GM18519 (cell line): ENCODE measurements around the gene RPGR.

ENCODE experiments used
- ATAC-seq: cut with Tn5 transposase; IDR thresholded peaks from one replicate; pipeline ENCODE4 v1.9.1; 2021; ENCODE audit warnings: mild to moderate bottlenecking, moderate library complexity; ENCODE audit not compliant: unreplicated experiment, low FRiP score

RPGR gene

GRCh38 chrX:38332505-38332904 lies 5.2 kb upstream of the RPGR start:
- peak; percentile 87 for ATAC-seq

DNA sequence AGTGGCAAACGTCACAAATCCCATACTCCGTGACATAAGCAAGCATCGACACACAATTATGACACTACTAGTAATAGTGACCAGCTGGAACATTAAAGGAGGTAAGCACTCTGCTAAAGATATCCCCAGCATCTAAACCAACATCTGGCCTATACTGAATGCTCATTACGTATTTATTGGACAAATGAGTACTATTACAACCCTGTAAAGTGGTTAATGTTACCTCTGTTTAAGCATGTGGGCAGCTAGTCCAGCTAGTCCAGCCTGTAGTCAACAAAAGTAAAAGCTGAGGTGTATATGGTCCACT lies 419 bp upstream of the RPGR start:
- ATAC-seq = no peak

- ATAC-seq = no peak
Observed at GRCh38 chrX:38326086-38326485, 1.2 kb downstream of the RPGR start.

DNA sequence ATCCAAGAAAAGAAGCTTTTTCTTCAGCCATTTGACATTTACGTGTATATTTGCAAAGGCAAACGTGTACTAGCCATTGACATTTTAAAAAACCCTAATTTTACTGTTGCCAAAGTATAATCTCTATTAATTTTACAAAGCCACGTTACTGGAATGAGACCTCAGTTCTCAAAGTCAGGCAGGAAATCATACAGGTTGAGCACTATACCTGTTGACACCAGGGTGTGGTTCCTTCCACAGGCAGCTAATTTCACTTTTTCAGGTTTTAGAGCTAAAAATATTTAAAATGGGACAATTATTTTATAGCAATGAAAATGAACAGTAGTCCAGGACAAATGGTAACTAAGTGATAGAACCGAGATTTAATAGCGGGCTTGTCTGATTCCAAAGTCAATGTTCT lies 6.5 kb downstream of the RPGR start:
- no peak for ATAC-seq

DNA sequence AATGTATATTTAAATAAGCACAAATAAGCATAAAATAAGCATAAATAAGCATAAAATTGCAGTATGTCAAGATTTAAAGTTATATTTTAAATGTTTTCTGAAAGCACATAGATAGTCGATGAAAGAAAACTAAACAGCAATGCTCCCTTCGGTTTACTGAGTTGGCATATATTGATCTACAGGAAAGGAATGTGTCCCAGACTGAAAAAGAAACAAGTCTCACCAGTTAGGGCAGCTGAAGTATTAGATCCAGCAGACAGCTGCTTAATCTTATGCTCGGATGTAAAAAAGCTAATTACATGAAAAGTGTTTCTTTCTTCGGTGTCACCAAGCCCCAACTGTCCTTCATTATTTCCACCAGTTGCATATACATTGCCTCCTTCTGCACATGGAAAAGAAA lies 8.7 kb downstream of the RPGR start:
- no peak for ATAC-seq

- no peak for ATAC-seq
Observed at GRCh38 chrX:38318196-38318595, 9.1 kb downstream of the RPGR start.

DNA sequence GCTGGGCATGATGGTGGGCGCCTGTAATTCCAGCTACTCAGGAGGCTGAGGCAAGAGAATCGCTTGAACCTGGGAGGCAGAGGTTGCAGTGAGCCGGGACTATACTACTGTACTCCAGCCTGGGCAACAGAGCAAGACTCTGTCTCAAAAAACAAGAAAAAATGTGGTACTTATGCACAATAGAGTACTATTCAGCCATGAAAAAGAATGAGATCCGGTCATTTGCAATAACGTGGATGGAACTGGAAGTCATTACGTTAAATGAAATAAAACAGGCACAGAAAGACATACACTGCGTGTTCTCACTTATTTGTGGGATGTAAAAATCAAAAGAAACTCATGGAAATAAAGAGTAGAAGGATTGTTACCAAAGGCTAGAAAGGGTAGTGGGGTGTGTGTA lies 12.1 kb downstream of the RPGR start:
- no peak for ATAC-seq

DNA sequence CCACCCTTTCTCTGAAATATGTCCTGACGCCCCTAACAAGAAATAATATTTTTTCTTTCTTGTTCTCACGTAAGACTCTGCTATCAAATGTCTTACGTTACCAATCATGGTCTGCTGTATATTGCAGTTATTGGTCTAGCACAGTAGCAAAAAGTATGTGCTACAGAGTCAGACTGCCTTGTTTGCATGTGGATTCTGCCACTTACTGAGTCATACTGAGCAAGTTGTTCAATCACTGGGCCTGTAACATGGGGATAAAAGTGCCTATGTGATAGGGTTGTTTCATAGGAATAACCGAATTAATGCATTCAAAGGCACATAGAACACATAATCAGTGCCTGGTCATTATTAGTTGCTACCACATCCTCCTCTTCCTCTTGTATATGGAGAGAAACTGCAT lies 14.1 kb downstream of the RPGR start:
- no peak for ATAC-seq

DNA sequence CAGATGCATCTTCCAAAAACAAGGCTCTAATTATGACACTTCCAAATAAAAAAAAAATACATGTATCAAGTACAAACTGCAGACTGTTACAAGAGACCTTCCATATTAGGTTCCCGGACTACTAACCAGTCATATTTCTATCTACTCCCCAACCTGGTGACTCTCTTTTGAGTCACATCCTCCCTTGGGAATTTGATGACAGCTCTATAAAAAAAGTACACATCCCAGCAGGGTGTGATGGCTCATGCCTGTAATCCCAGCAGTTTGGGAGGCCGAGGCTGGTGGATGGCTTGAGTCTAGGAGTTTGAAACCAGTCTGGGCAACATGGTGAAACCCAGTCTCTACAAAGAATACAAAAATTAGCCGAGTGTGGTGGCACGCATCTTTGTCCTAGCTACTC lies 14.9 kb downstream of the RPGR start:
- no peak for ATAC-seq

DNA sequence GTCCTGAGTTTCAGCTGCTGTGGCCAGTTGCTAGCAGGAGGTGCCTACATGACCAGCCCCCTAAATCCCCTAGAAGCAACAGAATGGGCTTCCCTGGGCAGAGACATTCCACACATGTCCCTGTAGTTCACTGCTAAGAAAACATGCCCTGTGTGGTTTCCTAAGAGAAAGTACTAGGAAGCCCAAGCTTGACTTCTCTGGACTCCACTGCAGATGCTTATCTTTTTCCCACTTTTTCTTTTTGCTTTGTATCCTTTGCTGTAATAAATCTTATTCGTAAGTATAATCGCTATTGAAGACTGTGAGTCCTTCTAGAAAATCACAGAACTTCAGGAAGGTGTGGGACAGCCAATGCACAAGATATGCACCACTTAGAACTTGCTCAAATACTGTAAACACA lies 15.6 kb downstream of the RPGR start:
- ATAC-seq = no peak

DNA sequence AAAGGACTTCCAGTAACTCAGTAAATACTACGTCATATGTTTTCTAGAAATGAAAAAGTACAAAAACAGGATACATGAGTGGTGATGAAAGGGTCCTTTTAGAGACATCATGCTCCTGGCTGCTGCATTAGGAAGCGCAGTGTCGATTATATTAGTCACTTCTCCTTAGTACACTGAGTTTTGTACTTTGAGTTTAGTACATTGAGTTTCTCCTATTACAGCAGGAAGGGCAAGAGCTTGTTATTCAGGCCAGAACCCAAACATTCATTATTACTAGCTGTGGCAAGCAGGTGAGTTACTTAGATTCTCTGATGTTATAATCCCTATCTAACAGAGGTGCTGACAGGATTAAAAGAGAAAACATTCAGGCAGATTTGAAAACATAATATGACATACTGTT lies 21.3 kb downstream of the RPGR start:
- ATAC-seq = no peak

DNA sequence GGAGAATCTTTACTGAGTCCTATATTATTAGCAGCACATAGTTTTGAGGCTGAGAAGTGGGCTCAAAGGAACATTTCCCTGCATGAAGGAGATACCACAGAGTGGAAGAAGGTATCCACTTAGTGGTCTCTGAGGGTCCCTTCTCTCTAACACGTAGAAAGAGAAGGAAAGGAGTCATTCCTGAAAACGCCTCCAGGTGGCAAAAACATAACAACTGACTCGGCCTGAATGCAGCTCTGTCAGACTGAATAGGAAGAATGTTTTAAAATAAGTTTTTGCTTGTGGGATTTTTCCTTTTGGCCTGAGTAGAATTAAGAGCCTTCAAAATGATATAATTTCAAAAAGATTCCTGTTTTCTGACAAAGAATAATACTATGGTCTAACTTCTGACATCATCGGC lies 23.3 kb downstream of the RPGR start:
- ATAC-seq = no peak

GRCh38 chrX:38293741-38294140 lies 33.6 kb downstream of the RPGR start:
- no peak for ATAC-seq

DNA sequence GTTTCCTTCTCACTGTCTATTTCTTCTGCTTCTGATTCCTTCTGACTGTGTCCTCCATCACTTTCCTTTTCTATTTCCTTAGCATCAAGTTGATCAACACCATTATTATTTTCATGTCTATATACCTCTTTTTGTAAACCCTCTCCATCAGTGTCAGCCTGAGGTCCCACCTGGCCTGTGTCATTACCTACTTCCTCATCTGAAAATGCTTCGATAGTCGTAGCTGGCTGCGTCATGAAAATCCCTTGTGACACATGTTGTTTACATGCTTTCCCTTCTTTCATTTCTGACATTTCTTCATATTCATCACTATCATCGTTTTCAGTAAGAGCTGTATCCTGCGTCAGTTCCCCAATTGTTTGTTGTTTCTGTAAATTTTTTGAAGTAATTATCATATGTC lies 39.6 kb downstream of the RPGR start:
- ATAC-seq = no peak

DNA sequence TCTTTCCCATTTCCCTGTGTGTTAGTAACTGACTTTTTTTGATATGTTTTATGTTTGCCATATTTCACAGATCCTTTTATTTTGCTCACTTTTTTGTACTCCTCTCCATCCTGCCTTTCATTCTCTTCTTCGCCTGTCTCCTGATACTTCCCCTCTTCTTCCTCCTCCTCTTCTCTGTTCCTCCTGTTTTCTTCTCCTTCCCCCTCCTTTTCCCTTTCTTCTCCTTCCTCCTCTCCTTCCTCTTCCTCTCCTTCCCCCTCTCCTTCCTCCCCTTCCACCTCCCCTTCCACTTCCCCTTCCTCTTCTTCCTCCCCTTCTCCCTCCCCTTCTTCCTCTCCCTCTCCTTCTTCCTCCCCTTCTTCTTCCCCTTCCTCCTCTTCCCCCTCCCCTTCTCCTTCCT lies 41.7 kb downstream of the RPGR start:
- no peak for ATAC-seq

DNA sequence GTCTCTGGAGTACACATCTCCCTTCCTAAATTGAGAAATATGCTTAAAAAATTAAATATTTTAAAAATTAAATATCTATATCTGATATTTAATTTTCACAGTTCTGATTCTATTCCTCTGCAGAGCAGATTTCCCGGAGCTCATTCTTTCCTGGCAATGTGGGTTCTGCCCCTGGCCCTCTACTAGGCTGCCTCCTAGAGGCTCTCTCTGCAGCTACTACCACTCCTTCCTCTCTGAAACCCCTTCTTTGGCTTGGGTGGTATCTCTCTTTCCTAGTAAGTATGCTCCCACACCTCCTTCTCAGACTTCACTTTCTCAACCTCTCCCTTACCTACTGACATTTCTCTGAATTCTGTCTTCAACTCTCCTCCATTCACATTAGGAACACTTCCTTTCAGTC lies 45.3 kb downstream of the RPGR start:
- no peak for ATAC-seq

- no peak for ATAC-seq
Observed at GRCh38 chrX:38279188-38279587, 48.1 kb downstream of the RPGR start.

DNA sequence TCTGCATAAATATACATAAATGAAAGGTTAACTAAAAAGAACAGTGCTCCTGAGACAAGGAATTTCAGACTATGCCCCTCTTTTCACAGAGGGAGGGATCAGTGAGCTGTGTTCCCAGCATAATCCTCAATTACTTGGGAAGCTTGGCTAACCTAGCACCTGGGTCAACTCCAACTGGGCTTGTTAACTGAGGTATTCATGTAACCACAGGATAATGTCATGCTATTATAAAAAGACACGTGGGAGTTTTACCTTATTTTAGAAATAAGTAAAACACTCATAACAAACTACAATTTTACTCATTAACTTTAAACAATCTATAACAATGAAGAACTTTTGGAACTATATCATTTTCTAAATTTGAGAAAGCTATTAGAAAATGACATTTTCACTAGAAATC lies 48.6 kb downstream of the RPGR start:
- ATAC-seq = no peak

GRCh38 chrX:38277802-38278201 lies 49.5 kb downstream of the RPGR start:
- no peak for ATAC-seq

DNA sequence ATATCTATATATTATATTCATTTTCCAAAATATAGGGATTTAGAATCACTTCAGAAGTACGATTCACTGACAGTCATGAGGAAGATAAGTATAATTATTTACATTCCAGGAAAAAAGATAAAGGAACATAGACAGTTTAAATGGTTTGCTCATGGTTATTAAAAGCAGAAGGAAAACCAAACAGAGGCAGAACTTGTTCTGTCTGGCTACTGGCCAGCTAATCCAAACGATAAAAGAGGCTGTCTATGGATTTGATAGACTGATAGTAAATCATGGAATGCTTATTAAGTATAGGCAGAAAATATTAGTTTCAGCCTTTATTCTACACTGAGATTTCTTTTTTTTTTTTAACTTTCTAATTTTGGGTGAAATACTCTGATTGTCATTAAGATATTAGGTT lies 50.2 kb downstream of the RPGR start:
- ATAC-seq = no peak

GRCh38 chrX:38276089-38276488 lies 51.2 kb downstream of the RPGR start:
- no peak for ATAC-seq

DNA sequence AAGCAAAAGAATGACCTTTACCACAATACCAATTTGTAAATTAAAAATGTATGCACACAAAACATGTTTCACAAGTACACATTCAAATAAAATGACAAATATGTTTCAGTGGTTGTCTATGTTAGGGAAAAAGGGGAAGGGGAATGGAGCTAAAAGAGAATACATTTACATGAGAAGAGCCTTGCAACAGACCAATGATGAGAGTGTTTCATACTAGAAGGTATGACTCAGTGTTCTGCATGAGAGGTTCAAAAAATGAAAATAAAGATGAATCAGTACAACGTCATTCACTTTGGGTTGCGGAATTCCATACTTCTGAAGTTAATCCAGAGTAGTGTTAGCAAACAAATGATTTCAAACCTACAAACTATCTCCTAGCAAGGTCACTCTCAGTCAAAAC lies 51.7 kb downstream of the RPGR start:
- ATAC-seq = peak; percentile 31

DNA sequence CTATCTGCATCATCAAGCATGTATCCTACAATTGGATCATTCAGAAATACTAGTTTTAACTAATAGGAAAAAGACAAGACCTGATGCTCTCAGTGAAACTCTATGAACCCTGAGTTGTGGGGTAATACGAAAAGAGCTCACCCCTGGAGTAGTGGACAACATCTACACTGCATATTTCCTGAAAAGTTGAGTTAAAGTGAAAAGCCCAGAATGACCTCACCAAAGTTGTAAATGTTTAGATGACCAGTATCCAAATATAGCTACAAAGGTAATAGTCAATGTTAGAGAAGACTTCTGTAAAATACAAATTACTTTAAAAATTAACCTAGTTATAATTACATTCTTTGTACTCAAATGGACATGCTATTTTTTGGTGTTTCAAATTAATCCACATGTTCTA lies 53.9 kb downstream of the RPGR start:
- no peak for ATAC-seq

DNA sequence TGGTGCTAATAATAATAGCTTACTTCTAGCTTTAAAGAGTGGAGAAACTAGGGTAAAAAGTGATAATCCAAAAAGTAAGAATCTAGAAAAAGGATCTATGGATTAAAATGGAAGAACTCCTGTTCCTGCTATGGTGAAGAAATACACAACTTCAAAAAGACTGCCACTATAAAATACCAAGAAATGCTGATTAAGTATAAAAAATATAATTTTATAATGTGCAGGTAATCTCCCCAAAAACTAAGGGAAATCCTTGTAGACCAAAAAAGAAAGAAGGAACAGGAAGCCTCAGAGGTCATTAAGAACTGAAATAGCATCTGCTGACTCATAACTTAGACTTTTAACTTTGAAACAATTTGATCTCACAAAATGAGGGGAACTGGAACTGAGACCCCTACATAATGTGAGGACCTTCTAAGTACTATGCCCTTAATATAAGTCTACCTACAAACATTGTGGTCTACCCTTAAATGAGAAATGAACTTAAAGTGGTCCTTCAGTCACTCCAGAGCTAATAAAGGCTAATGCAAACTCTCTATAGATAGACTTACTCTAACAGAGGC lies 56.1 kb downstream of the RPGR start:
- ATAC-seq = peak; percentile 91
